Transverse colon (tissue), 3 donors: Measurements from ENCODE around the gene TDRD9.

Experiments
- EP300 ChIP-seq: sonication (generic); formaldehyde crosslinking; IDR thresholded peaks from one replicate; pipeline ENCODE4 v1.6.1; 2017; ENCODE audit warnings: antibody characterized with exemption, low read depth
- POLR2A ChIP-seq: fragments of 450-650 bp; IDR thresholded peaks from one replicate; pipeline ENCODE4 v1.6.1; 2016; ENCODE audit warnings: antibody characterized with exemption, mild to moderate bottlenecking, moderate library complexity
- TF ChIP-seq, protein P1 (sequence below), 5 experiments: fragments of 200-600 bp in 3 of 5; fragments of 450-650 bp in 2 of 5; sonication (generic) in 3 of 5; IDR thresholded peaks; 1 replicate in 2 of 5; 2 replicates in 3 of 5; pipeline ENCODE4 v1.5.1; 2016 to 2017; ENCODE audit warnings: antibody characterized with exemption in 5 of 5, inconsistent platforms in 3 of 5, mild to moderate bottlenecking in 2 of 5, moderate library complexity in 1 of 5

DNA sequence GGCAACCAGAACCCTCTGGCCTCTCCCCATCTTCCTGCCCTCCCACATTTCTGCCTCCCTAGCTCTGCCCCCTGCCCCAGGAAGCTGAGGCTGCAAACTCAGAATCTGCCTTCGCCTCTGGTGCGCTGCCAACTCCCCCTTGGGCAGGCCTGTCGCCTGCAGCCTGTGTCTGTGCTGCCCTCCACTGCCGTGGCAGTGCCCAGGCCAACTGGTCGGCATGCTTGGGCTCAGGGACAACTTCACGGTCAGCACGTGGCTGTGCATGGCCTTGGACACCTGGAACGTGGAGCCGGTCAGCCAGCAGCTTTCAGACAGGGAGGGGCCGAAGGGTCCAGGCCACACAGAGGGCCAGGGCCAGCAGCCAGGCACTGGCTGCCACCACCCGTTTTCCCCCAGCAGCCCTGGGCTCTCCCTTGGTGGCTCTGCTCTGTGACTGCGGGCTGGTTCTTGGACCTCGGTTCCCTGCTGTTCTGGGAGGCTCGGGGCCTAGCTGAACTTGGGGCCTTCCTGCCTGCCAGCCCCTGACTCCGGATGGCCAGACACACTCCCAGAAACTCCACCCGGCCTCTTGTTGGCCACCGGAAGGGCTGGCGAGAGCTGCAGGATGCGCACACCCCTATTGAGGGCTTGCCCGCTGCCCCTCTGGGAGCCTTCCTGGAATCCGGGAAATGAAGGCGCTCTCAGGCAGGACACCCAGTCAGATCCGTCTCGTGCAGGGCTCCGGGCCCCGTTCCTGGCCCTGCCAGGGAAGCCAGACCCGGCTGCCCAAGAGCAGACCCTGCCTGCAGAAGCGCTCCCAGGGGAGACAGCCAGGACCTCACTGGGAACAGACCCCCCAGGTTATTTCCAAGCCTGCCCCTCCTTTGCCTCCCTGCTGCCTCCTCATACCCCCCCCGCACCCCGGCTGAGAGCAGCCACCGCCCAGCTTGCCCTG lies 46.7 kb upstream of the TDRD9 start:
- TF ChIP-seq, protein P1, sequence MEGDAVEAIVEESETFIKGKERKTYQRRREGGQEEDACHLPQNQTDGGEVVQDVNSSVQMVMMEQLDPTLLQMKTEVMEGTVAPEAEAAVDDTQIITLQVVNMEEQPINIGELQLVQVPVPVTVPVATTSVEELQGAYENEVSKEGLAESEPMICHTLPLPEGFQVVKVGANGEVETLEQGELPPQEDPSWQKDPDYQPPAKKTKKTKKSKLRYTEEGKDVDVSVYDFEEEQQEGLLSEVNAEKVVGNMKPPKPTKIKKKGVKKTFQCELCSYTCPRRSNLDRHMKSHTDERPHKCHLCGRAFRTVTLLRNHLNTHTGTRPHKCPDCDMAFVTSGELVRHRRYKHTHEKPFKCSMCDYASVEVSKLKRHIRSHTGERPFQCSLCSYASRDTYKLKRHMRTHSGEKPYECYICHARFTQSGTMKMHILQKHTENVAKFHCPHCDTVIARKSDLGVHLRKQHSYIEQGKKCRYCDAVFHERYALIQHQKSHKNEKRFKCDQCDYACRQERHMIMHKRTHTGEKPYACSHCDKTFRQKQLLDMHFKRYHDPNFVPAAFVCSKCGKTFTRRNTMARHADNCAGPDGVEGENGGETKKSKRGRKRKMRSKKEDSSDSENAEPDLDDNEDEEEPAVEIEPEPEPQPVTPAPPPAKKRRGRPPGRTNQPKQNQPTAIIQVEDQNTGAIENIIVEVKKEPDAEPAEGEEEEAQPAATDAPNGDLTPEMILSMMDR (IDR thresholded peaks at IDR 0.05), result no peak
- TF ChIP-seq EP300 (no peak), POLR2A (no peak)
